Liver (tissue), 9 donors: ENCODE results near the gene GTPBP6. TPM values are rescaled to one million over a fixed set of nuclear protein-coding genes. Genes with fewer than 3 reads are reported as not detected.

Experiments
- DNase-seq: peaks from one replicate; pipeline ENCODE4 v3.0.0-alpha.2; 2017; ENCODE audit warnings: low spot score
- H3K27ac ChIP-seq, 2 donors: one replicate each; pipeline ENCODE4 v1.7.0; 2013; ENCODE audit warnings: inconsistent platforms in 2 of 2, low read length in 2 of 2, control low read depth in 1 of 2, low read depth in 1 of 2, mild to moderate bottlenecking in 1 of 2
- H3K27me3 ChIP-seq, 4 donors: one replicate each; pipeline versions ENCODE4 v1.6.1 to v1.7.0; 2013; ENCODE audit warnings: low read length in 3 of 4, inconsistent platforms in 1 of 4, mild to moderate bottlenecking in 1 of 4, moderate library complexity in 1 of 4; ENCODE audit not compliant: control insufficient read depth in 4 of 4, insufficient read depth in 4 of 4
- H3K36me3 ChIP-seq, 4 donors: one replicate each; pipeline versions ENCODE4 v1.6.1 to v1.7.0; 2013; ENCODE audit warnings: low read length in 3 of 4, mild to moderate bottlenecking in 3 of 4, low read depth in 1 of 4, moderate library complexity in 1 of 4; ENCODE audit not compliant: control insufficient read depth in 4 of 4, insufficient read depth in 3 of 4
- H3K4me1 ChIP-seq, 4 donors: one replicate each; pipeline versions ENCODE4 v1.6.1 to v1.7.0; 2013; ENCODE audit warnings: low read length in 3 of 4, mild to moderate bottlenecking in 3 of 4, moderate library complexity in 1 of 4; ENCODE audit not compliant: control insufficient read depth in 4 of 4, insufficient read depth in 4 of 4
- H3K4me3 ChIP-seq, 3 donors: one replicate each; pipeline versions ENCODE4 v1.6.1 to v1.7.0; 2013; ENCODE audit warnings: low read length in 3 of 3, control low read depth in 1 of 3, low read depth in 1 of 3, mild to moderate bottlenecking in 1 of 3
- H3K9ac ChIP-seq, 2 donors: one replicate each; pipeline ENCODE4 v1.7.0; 2013; ENCODE audit warnings: low read length in 2 of 2, mild to moderate bottlenecking in 2 of 2, moderate library complexity in 2 of 2, control low read depth in 1 of 2, low read depth in 1 of 2
- H3K9me3 ChIP-seq, 4 donors: one replicate each; pipeline versions ENCODE4 v1.6.1 to v1.7.0; 2013; ENCODE audit warnings: low read length in 3 of 4; ENCODE audit not compliant: control insufficient read depth in 4 of 4
- CTCF ChIP-seq: fragments of 150-350 bp; IDR thresholded peaks from 2 replicates; pipeline ENCODE4 v1.5.1; 2017; ENCODE audit warnings: improper control_type of control experiment, low read depth, low read length; ENCODE audit not compliant: missing input control
- EGR1 ChIP-seq, 2 donors: IDR thresholded peaks; 2 replicates each; pipeline ENCODE4 v1.6.1; 2016 to 2018; ENCODE audit warnings: antibody characterized with exemption in 2 of 2, low read depth in 2 of 2
- FOXA1 ChIP-seq: IDR thresholded peaks from 2 replicates; pipeline ENCODE4 v1.6.1; 2016; ENCODE audit warnings: antibody characterized with exemption
- FOXA2 ChIP-seq: IDR thresholded peaks from 2 replicates; pipeline ENCODE4 v1.6.1; 2016; ENCODE audit warnings: antibody characterized with exemption
- GABPA ChIP-seq, 2 donors: IDR thresholded peaks in 1 of 2; conservative IDR thresholded peaks in 1 of 2; 2 replicates each; pipeline ENCODE4 v1.6.1; 2016; ENCODE audit warnings: antibody characterized with exemption in 2 of 2, mild to moderate bottlenecking in 1 of 2, moderate library complexity in 1 of 2
- HNF4A ChIP-seq, 2 donors: conservative IDR thresholded peaks; 2 replicates each; pipeline ENCODE4 v1.6.1; 2016; ENCODE audit warnings: antibody characterized with exemption in 2 of 2, mild to moderate bottlenecking in 2 of 2
- HNF4G ChIP-seq: IDR thresholded peaks from 2 replicates; pipeline ENCODE4 v1.6.1; 2016; ENCODE audit warnings: antibody characterized with exemption
- JUND ChIP-seq, 2 donors: IDR thresholded peaks; 2 replicates each; pipeline ENCODE4 v1.6.1; 2016; ENCODE audit warnings: antibody characterized with exemption in 2 of 2
- RAD21 ChIP-seq, 2 donors: IDR thresholded peaks; 2 replicates each; pipeline ENCODE4 v1.6.1; 2016; ENCODE audit warnings: antibody characterized with exemption in 2 of 2, mild to moderate bottlenecking in 2 of 2
- RXRA ChIP-seq, 2 donors: IDR thresholded peaks; 2 replicates each; pipeline ENCODE4 v1.6.1; 2017 to 2018; ENCODE audit warnings: antibody characterized with exemption in 2 of 2, mild to moderate bottlenecking in 1 of 2
- SP1 ChIP-seq: IDR thresholded peaks from 2 replicates; pipeline ENCODE4 v1.6.1; 2018; ENCODE audit warnings: antibody characterized with exemption, mild to moderate bottlenecking
- TAF1 ChIP-seq: conservative IDR thresholded peaks from 2 replicates; pipeline ENCODE4 v1.6.1; 2016; ENCODE audit warnings: antibody characterized with exemption, mild to moderate bottlenecking
- YY1 ChIP-seq: IDR thresholded peaks from 2 replicates; pipeline ENCODE4 v1.6.1; 2016; ENCODE audit warnings: antibody characterized with exemption, mild to moderate bottlenecking
- WGBS: extraction: QIAGEN DNeasy Blood & Tissue Kit; methylation state at CpG from one replicate; pipeline ENCODE4 v1.1.7; 2013; 5-methylcytosine and 5-hydroxymethylcytosine counted together
- polyA plus RNA-seq, 2 donors: library from polyadenylated mRNA; stranded (reverse) in 1 of 2; unstranded in 1 of 2; fragments of 200-250 nt in 1 of 2; fragments of >200 nt in 1 of 2; fragmentation: Nextera tagmentation in 1 of 2; extraction: Ambion mirVana in 1 of 2; gene quantifications; one replicate each; pipeline versions ENCODE4 v1.2.1 to v1.2.3, GENCODE V29; 2013 to 2015
- total RNA-seq, 2 donors: library from RNA; depleted of rRNA; stranded (reverse); fragments of >200 nt; gene quantifications; one replicate each; pipeline ENCODE4 v1.2.3, GENCODE V29; 2014
- TF ChIP-seq, protein P1 (sequence below): IDR thresholded peaks from 2 replicates; pipeline ENCODE4 v1.6.1; 2016; ENCODE audit warnings: antibody characterized with exemption
- TF ChIP-seq, protein P2 (sequence below): IDR thresholded peaks from 2 replicates; pipeline ENCODE4 v1.6.1; 2016; ENCODE audit warnings: antibody characterized with exemption, mild to moderate bottlenecking
- TF ChIP-seq, protein P3 (sequence below): IDR thresholded peaks from 2 replicates; pipeline ENCODE4 v1.6.1; 2016; ENCODE audit warnings: antibody characterized with exemption
- donor health status: healthy.
- donor health status: healthy.
- donor health status: healthy.
- donor health status: healthy.
- donor health status: healthy.

GTPBP6 gene
- total and polyA plus RNA-seq, 4 donors, result 11.3 to 29.2 (median 16.6) TPM

DNA sequence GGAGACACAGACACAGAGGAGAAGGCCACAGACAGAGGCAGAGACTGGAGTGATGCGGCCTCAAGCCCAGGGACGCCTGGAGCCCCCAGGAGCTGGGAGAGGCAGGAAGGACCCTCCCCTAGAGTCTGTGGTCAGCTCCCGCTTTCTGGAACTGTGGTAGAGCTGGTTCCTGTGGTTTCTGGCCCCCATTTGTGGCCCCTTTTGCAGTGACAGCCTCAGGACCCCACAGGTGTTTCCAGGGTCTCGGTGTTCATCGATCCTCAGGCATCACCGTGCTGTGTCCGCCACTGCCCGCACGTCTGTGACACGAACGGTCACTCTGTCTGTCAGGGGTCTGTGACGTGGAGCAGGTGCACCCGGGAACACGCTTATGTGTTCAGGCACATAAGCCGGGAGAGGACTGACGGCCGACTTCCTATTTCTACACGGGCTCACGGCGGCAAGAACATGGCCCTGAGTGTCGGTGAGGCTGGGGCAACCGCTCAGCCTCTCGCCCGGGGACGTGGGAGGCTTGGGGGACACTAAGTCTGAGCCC is 7.9 kb downstream of the GTPBP6 start:
- no peak for DNase-seq
- Histone ChIP-seq H3K4me1 (no peaks in the 10 kb centered on the region), H3K36me3 (peaks cover 16 to 71% (median 49%) of the 10 kb centered on the region in 4 donors)

More for the DNA sequence above, 7.9 kb downstream of the GTPBP6 start:
- WGBS, result 96% methylated on average over 25 of the region's 25 CpGs
- Histone ChIP-seq H3K9ac (no peak overlapping the region), H3K27ac (no peak overlapping the region), H3K27me3 (no peaks in the 10 kb centered on the region), H3K4me3 (no peak overlapping the region), H3K9me3 (no peaks in the 10 kb centered on the region)
- TF ChIP-seq EGR1 (IDR thresholded peaks at IDR 0.05; ENCODE audit: low read depth in 2 of 2) (no peak), SP1 (no peak), TAF1 (no peak), GABPA (IDR thresholded peaks at IDR 0.05 in 1 of 2, conservative IDR thresholded peaks at IDR 0.05 in 1 of 2) (no peak), RXRA (IDR thresholded peaks at IDR 0.05) (no peak), FOXA2 (no peak), FOXA1 (no peak), RAD21 (IDR thresholded peaks at IDR 0.05) (no peak), HNF4A (conservative IDR thresholded peaks at IDR 0.05) (no peak), CTCF (no peak), JUND (IDR thresholded peaks at IDR 0.05) (no peak), HNF4G (no peak), YY1 (no peak)
- TF ChIP-seq, protein P1, sequence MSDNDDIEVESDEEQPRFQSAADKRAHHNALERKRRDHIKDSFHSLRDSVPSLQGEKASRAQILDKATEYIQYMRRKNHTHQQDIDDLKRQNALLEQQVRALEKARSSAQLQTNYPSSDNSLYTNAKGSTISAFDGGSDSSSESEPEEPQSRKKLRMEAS, result no peak
- TF ChIP-seq, protein P2, sequence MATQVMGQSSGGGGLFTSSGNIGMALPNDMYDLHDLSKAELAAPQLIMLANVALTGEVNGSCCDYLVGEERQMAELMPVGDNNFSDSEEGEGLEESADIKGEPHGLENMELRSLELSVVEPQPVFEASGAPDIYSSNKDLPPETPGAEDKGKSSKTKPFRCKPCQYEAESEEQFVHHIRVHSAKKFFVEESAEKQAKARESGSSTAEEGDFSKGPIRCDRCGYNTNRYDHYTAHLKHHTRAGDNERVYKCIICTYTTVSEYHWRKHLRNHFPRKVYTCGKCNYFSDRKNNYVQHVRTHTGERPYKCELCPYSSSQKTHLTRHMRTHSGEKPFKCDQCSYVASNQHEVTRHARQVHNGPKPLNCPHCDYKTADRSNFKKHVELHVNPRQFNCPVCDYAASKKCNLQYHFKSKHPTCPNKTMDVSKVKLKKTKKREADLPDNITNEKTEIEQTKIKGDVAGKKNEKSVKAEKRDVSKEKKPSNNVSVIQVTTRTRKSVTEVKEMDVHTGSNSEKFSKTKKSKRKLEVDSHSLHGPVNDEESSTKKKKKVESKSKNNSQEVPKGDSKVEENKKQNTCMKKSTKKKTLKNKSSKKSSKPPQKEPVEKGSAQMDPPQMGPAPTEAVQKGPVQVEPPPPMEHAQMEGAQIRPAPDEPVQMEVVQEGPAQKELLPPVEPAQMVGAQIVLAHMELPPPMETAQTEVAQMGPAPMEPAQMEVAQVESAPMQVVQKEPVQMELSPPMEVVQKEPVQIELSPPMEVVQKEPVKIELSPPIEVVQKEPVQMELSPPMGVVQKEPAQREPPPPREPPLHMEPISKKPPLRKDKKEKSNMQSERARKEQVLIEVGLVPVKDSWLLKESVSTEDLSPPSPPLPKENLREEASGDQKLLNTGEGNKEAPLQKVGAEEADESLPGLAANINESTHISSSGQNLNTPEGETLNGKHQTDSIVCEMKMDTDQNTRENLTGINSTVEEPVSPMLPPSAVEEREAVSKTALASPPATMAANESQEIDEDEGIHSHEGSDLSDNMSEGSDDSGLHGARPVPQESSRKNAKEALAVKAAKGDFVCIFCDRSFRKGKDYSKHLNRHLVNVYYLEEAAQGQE, result no peak
- TF ChIP-seq, protein P3, sequence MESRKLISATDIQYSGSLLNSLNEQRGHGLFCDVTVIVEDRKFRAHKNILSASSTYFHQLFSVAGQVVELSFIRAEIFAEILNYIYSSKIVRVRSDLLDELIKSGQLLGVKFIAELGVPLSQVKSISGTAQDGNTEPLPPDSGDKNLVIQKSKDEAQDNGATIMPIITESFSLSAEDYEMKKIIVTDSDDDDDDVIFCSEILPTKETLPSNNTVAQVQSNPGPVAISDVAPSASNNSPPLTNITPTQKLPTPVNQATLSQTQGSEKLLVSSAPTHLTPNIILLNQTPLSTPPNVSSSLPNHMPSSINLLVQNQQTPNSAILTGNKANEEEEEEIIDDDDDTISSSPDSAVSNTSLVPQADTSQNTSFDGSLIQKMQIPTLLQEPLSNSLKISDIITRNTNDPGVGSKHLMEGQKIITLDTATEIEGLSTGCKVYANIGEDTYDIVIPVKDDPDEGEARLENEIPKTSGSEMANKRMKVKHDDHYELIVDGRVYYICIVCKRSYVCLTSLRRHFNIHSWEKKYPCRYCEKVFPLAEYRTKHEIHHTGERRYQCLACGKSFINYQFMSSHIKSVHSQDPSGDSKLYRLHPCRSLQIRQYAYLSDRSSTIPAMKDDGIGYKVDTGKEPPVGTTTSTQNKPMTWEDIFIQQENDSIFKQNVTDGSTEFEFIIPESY, result no peak
